OCI-LY7 (cell line): ENCODE results near the gene MKI67. TPM values are rescaled to one million over a fixed set of nuclear protein-coding genes. Genes with fewer than 3 reads are reported as not detected.

Experiments used
- BruUV-seq: library from RNA; stranded (reverse); fragments of 400-500 nt; replicated peaks from 2 replicates; lab custom pipeline; 2021; lab: Mats Ljungman, UMichigan
- CTCF ChIA-PET: fragments of 300-600 bp; sonication (Branson Sonifier 250); formaldehyde crosslinking; loops from one replicate; lab custom pipeline; 2022; ENCODE audit warnings: antibody characterized with exemption; ENCODE audit not compliant: unreplicated experiment; lab: Charles Lee
- POLR2A ChIA-PET: fragments of 300-600 bp; sonication (Branson Sonifier 250); formaldehyde crosslinking; loops from one replicate; lab custom pipeline; 2022; ENCODE audit warnings: antibody characterized with exemption; lab: Charles Lee
- DNase-seq: peaks from one replicate; pipeline ENCODE4 v3.0.0-alpha.2; 2015; ENCODE audit warnings: low spot score
- H2AFZ ChIP-seq: fragments of 200-600 bp; sonication (generic), shearing (Covaris generic); 2 replicates; pipeline ENCODE4 v1.6.1; 2014; ENCODE audit warnings: mild to moderate bottlenecking, antibody characterized with exemption, low read length, moderate library complexity
- H3K27ac ChIP-seq: fragments of 200-600 bp; sonication (generic); 2 replicates; pipeline ENCODE4 v1.5.1; 2014; ENCODE audit warnings: mixed run types, low read depth, mild to moderate bottlenecking, moderate library complexity, low read length, inconsistent platforms; ENCODE audit not compliant: poor library complexity, severe bottlenecking
- H3K36me3 ChIP-seq: fragments of 200-600 bp; sonication (generic); 2 replicates; pipeline ENCODE4 v1.6.1; 2014; ENCODE audit warnings: mild to moderate bottlenecking, antibody characterized with exemption, low read length, moderate library complexity, mixed read lengths; ENCODE audit not compliant: insufficient read depth
- H3K4me1 ChIP-seq: fragments of 200-600 bp; sonication (generic); 2 replicates; pipeline ENCODE4 v1.5.1; 2014; ENCODE audit warnings: mild to moderate bottlenecking, low read length; ENCODE audit not compliant: insufficient read depth, poor library complexity, severe bottlenecking
- H3K4me2 ChIP-seq: fragments of 200-600 bp; sonication (generic); 2 replicates; pipeline ENCODE4 v1.6.1; 2014; ENCODE audit warnings: mild to moderate bottlenecking, low read length
- H3K4me3 ChIP-seq: fragments of 200-600 bp; sonication (generic); 2 replicates; pipeline ENCODE4 v1.5.1; 2014; ENCODE audit warnings: mild to moderate bottlenecking, low read depth, low read length; ENCODE audit not compliant: poor library complexity, severe bottlenecking
- H3K79me2 ChIP-seq: fragments of 200-600 bp; sonication (generic); 2 replicates; pipeline ENCODE4 v1.6.1; 2016; ENCODE audit warnings: low read depth, mild to moderate bottlenecking, low read length, moderate library complexity, mixed read lengths; ENCODE audit not compliant: insufficient read depth
- H3K9me2 ChIP-seq: fragments of 200-600 bp; sonication (generic); 2 replicates; pipeline ENCODE4 v1.6.1; 2016; ENCODE audit warnings: mild to moderate bottlenecking, low read length, mixed read lengths; ENCODE audit not compliant: insufficient read depth
- H3K9me3 ChIP-seq: fragments of 200-600 bp; sonication (generic); 2 replicates; pipeline ENCODE4 v1.6.1; 2014; ENCODE audit warnings: mild to moderate bottlenecking, mixed run types, low read length, mixed read lengths
- H4K20me1 ChIP-seq: fragments of 200-600 bp; sonication (generic); 2 replicates; pipeline ENCODE4 v1.6.1; 2014; ENCODE audit warnings: mild to moderate bottlenecking, antibody characterized with exemption, low read length, moderate library complexity, mixed read lengths; ENCODE audit not compliant: insufficient read depth
- EZH2phosphoT487 ChIP-seq: fragments of 200-600 bp; sonication (generic); IDR thresholded peaks from 2 replicates; pipeline ENCODE4 v1.6.1; 2018; ENCODE audit warnings: low read depth, borderline replicate concordance, mild to moderate bottlenecking, mixed run types, antibody characterized with exemption, low read length, moderate library complexity, mixed read lengths
- intact Hi-C: fragments of 100-400 bp; cut with micrococcal nuclease; formaldehyde crosslinking; loops from one replicate; pipeline ENCODE4 v1.10.0; 2022; ENCODE audit not compliant: unreplicated experiment
- total RNA-seq, 2 experiments: library from RNA; depleted of rRNA in 1 of 2; stranded (reverse); fragments of >200 nt in 1 of 2; shearing (Covaris generic) in 1 of 2; gene quantifications; 2 replicates each; pipeline ENCODE4 v1.2.3, GENCODE V29; 2014 to 2022
- TF ChIP-seq, protein P1 (sequence below): fragments of 200-600 bp; sonication (generic); conservative IDR thresholded peaks from 2 replicates; pipeline ENCODE4 v1.5.1; 2014; ENCODE audit warnings: mild to moderate bottlenecking, antibody characterized with exemption, low read length, moderate library complexity, mixed read lengths

MKI67 gene
- total RNA-seq, 2 experiments from 2014 or later: 139 to 192 TPM

DNA sequence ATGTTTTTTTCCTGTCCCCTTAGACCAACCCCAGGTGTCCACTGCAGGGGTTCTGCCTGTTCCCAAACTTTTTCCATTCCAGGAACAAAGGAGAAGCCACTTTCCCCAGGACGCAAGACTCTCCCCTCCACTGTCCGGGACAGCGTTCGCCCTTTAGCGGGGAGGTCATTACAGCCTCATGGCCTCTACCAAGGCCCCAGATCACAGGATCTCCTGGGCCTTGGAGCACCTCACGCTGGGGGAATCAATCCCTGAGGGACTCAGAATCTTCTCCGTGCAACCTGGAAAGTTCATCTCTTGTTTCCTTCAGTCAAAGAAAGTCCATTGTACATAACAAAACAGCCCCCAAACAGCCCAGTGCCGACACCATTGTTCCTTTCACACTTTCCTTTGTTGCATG, 41.2 kb downstream of the MKI67 start:
- Histone ChIP-seq H3K4me1 (peaks cover 2% of the 10 kb centered on the region), H3K9me3 (no peaks in the 10 kb centered on the region), H3K4me2 (no peak overlapping the region), H3K36me3 (no peaks in the 10 kb centered on the region), H3K79me2 (no peaks in the 10 kb centered on the region), H3K27ac (no peak overlapping the region), H4K20me1 (no peaks in the 10 kb centered on the region; the same call in 1 of the 2 replicates), H3K4me3 (no peak overlapping the region), H3K9me2 (no peaks in the 10 kb centered on the region), H2AFZ (no peak overlapping the region)
- DNase-seq: no peak
- ChIA-PET CTCF (no interaction called here), POLR2A (no interaction called here)
- BruUV-seq: no TSS peak
- intact Hi-C loops: loop anchor here (1.0 kb wide), 1 partner anchor 21 kb away; no protein-coding TSS in a partner anchor
- TF ChIP-seq EZH2phosphoT487: no peak
- TF ChIP-seq, protein P1, sequence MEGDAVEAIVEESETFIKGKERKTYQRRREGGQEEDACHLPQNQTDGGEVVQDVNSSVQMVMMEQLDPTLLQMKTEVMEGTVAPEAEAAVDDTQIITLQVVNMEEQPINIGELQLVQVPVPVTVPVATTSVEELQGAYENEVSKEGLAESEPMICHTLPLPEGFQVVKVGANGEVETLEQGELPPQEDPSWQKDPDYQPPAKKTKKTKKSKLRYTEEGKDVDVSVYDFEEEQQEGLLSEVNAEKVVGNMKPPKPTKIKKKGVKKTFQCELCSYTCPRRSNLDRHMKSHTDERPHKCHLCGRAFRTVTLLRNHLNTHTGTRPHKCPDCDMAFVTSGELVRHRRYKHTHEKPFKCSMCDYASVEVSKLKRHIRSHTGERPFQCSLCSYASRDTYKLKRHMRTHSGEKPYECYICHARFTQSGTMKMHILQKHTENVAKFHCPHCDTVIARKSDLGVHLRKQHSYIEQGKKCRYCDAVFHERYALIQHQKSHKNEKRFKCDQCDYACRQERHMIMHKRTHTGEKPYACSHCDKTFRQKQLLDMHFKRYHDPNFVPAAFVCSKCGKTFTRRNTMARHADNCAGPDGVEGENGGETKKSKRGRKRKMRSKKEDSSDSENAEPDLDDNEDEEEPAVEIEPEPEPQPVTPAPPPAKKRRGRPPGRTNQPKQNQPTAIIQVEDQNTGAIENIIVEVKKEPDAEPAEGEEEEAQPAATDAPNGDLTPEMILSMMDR: no peak

DNA sequence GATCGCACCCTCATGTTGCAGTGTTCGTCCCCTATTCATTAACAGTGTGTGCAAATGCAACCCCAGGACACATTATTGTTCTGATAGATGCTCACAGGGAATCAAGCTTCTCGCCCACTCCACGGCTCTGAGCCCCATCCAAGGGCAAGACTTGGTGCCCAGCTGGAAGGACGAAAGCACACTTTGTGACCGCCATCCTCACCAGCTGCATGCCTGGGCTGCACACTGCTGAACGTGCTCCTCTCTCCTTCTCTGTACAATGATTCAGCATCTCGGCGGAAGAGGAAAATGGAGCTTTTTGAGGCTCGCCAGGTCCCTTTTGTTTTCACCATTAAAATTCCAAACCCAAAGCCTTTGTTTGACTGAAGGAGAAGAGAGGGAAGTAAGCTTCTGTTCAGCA, 41.9 kb downstream of the MKI67 start:
- Histone ChIP-seq H3K36me3 (no peaks in the 10 kb centered on the region), H3K9me3 (no peaks in the 10 kb centered on the region), H3K79me2 (no peaks in the 10 kb centered on the region), H3K4me2 (no peak overlapping the region), H3K9me2 (no peaks in the 10 kb centered on the region), H3K27ac (no peak overlapping the region), H4K20me1 (no peaks in the 10 kb centered on the region; the same call in 1 of the 2 replicates), H2AFZ (no peak overlapping the region), H3K4me1 (peaks cover 2% of the 10 kb centered on the region), H3K4me3 (no peak overlapping the region)
- BruUV-seq: no TSS peak
- TF ChIP-seq EZH2phosphoT487: no peak
- TF ChIP-seq, protein P1: no peak
- DNase-seq: no peak
- intact Hi-C loops: no loop called here
- CTCF ChIA-PET: interaction anchor here (1.1 kb wide), 1 partner anchor 48 kb away, joined by 3 read pairs; no protein-coding TSS in a partner anchor
- POLR2A ChIA-PET: interaction anchor here (0.7 to 1.3 kb wide), 2 partner anchors 16 to 125 kb away, joined by 3 to 4 read pairs; no protein-coding TSS in a partner anchor

DNA sequence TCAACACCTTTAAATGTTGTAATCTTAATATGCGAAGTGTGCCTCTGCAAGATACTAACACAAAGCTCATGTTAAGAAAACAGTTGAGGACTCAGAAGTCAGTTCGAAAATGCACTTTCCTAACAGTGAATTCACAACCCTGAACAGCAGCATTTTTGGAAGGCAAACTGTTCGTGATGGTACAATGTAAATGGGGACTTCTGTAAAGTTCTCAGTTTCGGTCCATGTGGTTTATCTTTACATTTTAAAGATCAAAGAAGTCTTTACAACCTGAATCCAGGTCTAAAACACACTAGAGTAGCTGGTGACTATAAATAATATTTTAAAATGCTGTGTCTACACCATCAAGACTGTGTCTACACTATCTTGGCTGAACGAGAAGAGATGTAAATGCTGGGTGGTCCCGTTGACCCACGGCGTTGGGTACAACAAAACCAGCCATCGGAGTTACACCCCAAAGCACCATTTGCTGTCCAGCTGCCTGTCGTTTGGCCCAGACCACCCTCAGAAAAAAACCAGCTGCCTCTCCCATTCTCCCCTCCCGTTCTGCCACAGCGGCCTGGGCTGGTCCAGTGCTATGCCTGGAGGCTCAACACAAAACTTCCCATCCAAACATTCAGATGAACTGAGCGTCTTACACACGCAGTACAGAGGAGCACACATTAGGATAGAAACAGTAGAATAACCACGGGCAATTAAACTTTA, 42.9 kb downstream of the MKI67 start:
- no peak overlapping the region for H3K27ac ChIP-seq
- intact Hi-C loops: no loop called here
- TF ChIP-seq, protein P1: no peak
- POLR2A ChIA-PET: interaction anchor here (0.7 to 1.3 kb wide), 3 partner anchors 17 to 124 kb away, joined by 3 to 4 read pairs (median 3); no protein-coding TSS in a partner anchor
- H2AFZ ChIP-seq: no peak overlapping the region
- CTCF ChIA-PET: interaction anchor here (1.1 kb wide), 1 partner anchor 47 kb away, joined by 3 read pairs; no protein-coding TSS in a partner anchor
- H3K79me2 ChIP-seq: no peaks in the 10 kb centered on the region
- H3K4me2 ChIP-seq: no peak overlapping the region
- H3K9me3 ChIP-seq: no peaks in the 10 kb centered on the region
- no TSS peak for BruUV-seq
- no peaks in the 10 kb centered on the region; the same call in 1 of the 2 replicates for H4K20me1 ChIP-seq
- peaks cover 2% of the 10 kb centered on the region for H3K4me1 ChIP-seq
- no peak for DNase-seq
- no peak overlapping the region for H3K4me3 ChIP-seq
- no peaks in the 10 kb centered on the region for H3K36me3 ChIP-seq
- no peaks in the 10 kb centered on the region for H3K9me2 ChIP-seq
